CD4-positive, alpha-beta T cell treated with Interleukin-15 for 4 hours (primary cell): ENCODE measurements around the gene TMEM176B.

Experiments used
- DNase-seq: peaks from one replicate; pipeline ENCODE4 v3.0.0-alpha.2; 2020; ENCODE audit warnings: low spot score

Gene TMEM176B

DNA sequence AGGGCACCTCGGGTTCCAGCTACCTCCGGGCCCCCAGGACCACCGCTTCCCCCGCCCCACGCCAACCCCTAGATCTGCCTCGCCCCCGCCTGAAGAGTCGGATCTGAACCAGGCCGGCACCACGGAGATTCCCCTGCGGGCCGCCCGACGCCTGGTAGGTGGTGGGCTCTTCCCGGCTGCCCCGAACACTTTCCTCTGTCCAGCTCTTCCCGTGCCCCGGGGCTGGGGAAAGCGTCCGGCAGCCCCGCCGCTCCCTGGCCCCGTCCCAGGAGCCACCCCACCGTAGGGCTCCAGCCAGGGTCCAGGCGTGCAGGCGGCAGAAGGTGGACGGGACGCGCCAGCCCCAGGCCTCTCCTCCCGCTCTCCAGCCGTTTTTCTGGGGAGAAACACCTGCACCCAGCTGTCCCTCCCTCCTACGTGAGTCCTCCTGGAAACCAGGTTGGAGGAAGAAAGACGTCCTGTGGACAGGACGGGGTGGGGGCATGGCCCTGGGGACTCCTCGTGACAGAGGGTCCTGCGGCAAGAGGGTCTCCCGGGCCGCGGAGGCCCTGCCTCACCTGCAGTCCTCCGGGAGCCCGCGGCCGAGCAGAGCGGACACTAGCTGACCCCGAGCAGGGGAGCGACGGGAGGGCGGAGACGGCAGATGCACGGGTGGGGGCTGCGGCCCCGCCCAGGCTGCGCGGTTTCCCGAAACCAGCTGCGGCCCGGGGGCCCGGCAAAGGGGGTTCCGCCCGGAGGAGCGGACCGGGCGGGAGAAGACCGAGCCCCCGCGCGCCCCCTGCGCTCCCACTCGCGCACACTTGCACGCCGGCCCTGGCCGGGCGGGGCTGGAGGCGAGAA lies at the start of gene TMEM176B:
TMEM176B (minus strand) TSS at position 624 of the 840 bp plus-strand sequence. CDS start 3,795 bp downstream, outside the sequence.
- DNase-seq: no peak

DNA sequence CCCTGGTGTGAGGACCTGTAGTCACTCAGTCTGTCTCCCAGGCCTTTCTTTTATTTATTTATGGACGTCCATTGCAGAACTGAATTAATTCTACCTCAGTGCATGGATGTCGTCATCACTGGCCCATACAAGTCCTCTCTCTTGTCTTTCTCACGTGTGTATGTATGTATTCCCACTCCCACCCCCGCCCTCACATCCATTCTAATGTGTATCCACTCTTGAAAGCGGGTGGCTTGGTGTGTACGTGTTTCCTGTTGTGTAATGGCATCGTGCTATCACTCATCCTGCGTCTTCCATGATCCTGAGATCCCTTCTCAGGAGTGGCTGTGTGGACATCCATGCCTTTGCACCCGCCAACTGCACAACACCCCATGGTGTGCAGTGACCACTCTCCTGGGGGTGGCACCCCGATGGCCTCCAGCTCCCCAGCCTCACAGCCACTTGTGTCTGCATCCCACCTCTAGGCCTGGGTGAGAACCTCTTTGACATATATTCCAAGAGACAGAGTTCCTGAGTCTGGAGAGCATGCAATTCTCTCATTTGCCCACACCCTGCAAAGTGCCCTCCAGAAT lies 49.1 kb upstream of the TMEM176B start:
- DNase-seq: no peak

DNA sequence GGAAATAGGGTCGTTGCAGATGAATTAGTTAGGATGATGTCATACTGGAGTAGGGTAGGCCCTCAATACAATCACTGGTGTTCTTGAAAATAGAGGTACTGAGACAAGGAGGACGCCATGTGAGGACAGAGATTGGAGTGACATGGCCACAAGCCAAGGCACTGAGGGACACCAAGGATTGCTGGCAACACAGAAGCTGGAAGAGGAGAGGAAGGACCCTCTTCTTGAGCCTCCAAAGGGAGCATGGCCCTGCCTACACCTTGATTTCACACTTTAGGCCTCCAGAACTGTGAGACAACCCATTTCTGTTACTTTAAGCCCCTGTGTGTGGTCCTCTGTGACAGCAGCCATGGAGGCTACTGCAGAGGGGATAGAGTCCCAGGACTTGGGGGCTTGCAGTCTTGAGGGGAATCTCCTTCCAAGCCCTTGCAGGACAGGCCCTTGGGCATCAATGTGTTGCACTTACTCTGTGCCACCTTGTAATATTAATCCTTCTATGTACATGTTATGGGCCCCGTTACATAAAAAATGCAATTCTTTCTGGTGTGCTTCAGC lies 48.5 kb upstream of the TMEM176B start:
- no peak for DNase-seq

DNA sequence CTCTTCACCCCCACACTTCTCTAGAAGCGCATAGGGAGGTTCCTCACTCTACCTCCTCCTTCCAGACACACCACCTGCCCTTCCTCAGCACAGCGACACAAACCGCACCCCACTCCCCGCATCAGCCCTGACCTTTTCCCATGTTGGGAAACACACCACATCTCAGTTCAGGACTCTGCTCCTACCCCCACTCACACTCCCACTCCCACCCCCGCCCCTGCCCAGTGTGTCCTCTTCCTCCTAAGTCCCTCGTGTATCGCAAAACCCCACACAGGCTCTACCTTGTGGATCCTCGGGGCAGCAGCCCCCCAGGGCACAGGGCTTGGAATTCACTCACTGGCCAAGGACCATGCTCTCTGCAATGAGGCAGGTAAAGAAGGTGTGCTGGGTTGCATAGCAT lies 47.9 kb upstream of the TMEM176B start:
- DNase-seq: no peak

DNA sequence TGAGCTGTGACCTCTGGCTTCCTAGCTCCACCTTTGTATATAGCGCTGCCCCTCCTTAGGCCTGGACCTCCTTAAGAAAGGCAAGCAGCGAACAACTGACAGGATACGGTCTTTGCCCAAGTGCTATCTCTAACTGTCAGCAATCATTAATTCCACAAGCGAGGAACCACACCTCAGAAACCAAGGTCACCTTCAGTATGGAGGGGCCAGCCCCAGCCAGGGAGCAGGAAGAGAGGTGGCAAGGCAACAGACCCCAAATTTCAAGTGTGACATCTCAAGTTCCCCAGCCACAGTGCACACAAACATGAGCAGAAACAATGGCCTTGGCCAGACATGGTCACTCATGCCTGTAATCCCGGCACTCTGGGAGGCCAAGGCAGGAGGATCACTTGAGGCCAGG lies 47.4 kb upstream of the TMEM176B start:
- DNase-seq: no peak

DNA sequence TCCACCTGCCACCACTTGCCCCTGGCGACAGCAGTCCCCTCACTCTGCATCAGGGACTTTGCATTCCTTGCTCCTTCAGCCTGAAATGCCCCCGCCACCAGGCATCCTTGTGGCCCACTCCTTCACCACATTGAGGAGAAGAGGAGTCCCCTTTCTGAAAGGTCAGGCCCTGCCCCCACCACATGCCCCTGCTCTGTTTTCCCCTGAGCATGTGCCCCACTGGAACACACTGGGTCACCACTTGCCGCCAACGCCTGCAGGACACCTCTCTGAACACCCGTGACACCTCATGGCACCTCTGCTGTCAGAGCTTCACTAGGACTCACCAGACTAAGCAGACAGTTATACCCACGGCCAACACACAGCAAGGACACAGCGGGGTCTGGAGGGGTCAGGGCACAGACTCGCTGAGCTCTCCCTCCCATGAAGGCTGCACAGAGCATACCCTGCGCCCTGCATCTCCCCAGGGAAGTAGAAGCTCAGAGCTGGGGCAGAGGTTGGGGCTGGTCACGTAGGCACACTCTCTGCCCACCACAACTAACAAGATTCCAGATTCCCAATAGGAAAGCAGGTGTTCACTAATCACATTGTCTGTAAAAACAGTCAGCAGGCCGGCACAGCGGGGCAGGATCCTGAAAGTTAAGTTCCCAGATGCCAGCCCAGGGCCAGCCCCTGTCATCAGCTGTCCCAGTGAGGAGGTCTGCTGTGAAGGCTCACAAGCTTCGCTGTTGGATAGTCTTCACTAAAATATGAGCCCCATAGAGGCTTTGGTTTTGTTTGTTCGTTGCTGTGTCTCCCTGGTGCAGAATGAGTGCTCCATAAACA lies 46.3 kb upstream of the TMEM176B start:
- no peak for DNase-seq

DNA sequence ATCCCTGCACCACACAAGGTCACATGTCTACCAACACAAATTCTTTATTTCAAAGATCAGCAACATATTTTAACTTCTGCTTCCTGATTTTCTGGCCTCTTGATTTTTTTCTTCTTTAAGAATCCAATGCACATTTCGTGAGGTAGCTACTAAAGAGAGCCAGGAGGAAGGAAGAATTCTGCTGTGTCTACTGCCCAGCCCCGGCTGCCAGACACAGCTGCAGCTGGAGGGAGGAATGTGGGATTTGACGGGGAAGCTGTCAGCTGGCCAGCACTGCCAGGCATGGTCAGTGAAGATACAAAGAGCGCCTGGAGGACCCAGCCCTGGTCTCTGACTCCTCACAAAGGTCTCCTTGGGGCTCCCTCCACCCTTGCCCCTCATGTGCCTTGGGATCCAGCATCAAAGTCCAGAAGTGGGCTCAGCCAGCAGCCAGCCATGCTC lies 45.3 kb upstream of the TMEM176B start:
- no peak for DNase-seq

DNA sequence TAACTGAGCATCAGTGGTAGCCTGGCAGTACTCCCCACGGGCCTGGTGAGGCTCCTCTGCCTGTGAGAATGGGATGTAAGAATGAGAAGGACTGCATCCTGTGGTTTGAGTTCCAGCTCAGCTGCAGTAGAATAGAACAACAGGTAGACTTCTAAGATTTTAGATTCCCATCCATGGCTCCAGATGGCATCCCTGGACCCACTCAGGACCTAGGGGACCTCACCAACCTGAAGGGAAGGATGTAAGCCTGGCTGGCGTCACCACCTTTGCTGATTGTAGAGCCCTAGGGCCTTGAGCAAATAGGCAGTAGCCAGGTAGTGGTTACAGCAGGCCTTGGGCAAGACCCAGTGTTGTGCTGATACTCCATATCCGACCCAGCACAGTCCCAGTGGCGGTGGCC lies 42.6 kb upstream of the TMEM176B start:
- no peak for DNase-seq

DNA sequence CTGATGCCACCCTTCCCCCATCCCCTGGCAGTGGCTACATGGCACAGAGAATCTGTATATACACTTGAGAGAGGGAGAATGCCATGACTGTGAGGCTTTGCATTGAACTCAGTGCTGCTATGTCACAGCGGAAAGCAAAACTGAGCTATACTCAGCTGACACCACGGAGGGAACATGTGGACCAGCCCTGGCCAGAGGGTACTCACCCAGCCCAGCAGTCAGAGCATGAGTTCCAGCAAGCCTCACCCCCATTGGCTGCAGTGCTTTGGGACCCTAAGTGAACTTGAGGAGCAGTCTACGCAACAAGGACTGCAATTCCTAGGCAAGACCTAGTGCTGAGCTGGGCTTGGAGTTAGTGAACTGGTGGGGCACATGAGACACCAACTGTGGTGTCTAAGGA lies 41.9 kb upstream of the TMEM176B start:
- no peak for DNase-seq

DNA sequence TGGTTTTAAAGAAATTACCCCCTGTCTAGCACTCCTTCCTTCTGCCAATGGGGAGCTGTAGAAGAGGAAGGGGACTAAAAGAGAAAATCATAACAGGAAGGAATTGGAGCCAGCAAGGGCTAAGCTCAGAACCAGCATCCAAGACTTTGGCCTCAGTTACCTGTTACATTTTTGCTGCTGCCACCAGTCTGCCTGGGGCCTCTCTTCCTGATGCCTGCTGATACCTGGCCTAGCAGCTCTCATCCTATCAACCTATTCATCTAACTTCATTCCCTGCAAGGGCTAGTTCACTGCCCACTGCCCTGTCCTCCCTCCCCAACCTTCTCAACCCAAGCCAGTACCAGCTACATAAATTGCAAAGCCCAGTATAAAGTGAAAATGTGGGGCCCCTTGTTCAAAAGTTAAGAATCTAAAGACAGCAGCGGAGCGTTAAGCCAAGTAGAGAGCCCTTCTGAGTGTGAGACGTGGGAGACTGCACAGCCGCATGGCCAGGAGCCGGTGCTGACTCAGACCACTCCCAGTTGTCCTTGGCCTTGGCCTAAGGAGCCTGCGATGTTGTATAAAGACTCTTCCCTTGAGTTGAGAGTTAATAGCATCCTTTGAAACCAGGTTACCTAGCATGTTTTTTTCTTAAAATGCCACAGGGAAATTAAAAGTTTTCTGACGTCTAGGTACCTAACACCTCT lies 38.9 kb upstream of the TMEM176B start:
- DNase-seq: no peak

DNA sequence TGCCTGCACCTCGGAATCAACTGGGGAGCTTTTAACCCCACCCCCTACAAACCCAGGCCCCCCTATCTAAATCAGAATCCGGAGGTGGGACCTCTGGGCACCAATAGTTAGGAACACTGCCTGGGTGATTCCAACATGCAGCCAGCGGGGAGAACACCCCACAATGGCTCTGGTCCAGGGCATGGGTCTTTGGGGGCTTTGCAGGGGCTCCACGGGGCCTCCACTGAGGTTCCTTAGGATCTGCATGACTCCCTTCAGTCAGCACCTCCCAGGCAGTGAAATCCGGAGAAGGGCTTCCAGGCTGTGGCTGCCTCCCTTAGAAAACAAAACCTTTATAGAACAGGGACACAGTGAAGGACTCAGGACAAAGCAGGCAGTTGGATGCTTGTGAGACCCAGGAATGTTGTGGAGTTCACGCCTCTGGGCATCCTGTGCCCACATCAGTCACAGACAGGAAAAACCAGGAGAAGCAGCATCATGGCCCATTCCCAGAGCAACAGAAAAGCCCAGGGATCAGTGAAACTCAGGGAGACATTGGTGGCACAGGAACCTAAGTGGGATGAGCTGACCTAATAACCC lies 35.6 kb upstream of the TMEM176B start:
- DNase-seq: no peak

DNA sequence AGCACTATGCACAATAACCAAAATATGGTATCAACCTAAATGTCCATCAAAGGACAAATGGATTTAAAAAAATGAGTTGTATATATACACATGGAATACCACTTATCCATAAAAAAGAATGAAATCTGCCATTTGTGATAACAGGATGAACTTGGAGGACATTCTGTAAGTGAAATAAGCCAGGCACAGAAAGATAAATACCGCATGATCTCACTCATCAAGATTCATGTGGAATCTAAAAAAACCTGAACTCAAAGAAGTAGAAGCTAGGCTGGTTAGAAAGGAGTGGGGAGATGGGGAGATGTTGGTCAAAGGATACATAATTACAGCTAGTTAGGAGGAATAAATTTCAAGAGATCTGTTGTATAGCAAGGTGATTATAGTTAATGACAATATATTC lies 34.9 kb upstream of the TMEM176B start:
- no peak for DNase-seq

DNA sequence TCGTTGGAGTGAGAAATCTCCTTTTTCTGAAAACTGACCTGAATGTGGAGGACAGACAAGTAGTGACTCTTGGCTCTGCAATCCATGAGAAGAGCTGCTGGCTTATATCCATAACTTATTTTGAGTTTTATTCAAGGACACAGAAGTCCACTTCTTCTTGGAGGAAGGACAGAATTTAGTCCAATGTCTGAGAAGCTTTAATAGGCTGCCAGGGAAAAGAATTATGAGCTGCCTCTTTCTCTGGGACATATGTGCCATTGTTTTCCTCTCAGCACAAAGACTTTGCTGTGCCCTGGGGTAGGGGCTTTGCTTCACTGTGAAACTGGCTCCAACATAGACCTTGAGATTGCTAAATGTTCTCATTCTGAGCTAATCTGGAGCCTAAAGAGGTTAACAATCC lies 31.7 kb upstream of the TMEM176B start:
- no peak for DNase-seq

DNA sequence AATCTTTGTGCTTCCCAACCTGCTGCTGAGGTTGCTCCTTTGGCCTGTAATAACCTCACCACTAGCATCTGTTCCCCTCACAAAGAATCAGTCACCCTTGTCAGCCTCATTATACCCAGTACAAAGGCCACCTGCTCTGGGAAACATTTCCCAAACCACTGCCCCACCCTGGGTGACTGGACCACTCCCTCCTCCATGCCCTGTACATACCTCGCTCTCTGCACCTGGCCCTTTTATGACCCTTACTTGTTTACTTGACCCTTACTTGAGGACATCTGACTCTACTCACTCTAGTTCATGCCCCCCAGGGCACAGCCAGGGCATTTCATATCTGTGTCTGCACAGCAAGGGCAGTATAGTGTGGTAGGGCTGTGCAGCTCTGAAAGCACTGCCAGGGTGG lies 30.8 kb upstream of the TMEM176B start:
- no peak for DNase-seq

DNA sequence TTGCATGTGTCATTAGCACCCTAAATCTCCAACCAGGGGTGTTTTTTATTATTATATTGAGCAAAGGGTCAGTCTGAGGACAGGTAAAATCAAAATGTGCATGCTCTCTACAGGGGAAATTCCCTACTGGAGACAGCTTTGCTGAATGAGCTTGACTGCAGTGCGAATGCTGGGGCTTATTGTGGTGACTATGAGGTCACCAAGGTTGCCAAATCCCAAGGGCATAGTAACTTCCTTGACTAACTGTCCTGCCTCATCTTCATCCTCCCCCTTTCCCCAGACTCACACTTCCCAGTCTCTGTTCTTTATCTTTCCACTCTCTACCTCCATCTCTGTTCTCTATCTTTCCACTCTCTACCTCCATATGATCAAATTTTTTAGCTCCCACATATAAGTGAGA lies 29.3 kb upstream of the TMEM176B start:
- DNase-seq: no peak

DNA sequence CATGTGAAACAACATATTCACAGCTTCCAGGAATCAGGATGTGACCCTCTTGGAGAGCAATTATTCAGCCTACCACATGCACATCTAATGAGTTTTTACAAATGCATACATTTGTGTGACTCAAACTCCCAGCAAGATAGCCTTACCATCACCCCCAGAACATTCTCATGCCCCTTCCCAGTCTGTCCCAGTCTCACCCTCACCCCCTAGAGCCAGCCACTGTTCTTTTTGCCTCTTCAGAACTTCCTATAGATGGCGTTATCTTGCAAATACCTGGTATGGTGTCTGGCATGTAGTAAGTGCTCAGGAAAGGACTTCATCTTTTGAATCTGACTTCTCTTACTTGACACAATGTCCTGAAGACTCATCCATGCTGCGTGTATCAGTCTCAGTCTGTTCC lies 28.2 kb upstream of the TMEM176B start:
- DNase-seq: no peak

DNA sequence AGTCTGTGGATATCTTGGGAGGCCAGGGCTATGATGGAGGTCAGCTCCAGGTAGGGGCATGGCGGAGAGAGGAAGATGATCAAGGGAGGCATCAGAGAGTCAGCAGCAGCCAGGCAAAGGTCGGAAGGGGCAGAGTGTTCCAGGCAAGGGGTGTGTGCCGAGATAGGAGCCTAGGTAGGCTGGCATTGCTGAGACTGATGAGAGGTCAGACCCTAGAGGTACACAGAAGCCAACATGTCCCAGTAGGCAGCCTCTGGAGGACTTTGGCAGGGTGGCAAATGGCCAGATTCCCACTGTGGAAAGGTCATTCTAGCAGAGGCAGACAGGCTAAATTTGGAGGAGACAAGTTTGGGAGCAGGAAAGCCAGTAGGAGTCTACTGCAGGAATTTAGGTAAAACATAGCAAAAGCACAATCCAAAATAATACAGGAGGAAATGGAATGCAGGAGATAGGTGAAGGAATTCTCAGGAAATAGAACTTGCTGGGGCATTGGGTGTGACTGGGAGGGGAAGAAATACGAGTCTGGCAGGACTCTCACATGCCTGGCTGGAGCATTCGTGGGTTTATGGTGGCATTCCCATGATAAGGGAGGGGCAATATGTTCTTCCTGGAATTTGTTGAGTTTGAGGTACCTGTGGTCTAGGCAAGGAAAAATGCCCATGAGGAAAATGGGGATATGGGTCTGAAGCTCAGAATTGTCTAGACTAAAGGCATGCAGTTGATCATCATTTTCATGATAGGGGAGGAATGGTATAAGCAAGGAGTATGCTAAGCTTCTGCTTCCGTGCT lies 26.1 kb upstream of the TMEM176B start:
- no peak for DNase-seq

DNA sequence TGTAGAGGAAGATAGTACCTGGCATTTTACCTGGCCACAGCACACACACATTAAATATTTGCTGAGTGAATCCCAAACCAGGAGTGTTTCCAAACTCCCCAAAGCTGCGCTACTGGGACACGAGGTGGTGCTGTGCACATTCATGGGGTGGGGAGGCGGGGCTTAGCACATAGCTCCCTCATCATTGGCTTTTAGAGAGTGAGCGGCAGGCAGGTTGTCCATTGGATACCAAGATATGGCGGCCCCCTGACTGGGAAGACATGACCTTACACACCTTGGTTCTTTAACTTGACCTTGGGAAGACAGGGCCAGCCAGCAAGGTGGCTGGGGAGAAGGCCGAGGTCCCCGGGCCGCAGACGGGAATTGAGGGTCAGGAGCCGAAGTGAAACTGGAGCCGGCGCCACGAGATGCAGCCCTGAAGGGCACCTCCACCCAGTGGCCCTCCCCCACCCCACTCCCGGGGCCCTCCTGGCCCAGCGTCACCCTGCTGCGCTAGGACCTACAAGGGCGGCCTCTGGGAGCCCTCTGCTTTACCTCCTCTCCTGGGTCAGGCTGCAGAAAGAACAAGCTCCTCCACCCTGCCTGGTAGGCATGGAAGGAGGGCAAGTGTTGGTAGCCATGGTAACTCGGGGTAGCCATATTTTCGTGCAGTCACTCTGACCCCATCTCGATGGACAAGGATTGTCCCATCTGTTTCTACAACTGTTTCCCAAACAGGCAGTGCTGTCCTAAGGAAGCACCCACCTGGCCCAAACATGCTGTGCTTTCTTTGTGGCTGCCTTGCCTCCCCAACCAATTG lies 24.4 kb upstream of the TMEM176B start:
- DNase-seq: no peak

DNA sequence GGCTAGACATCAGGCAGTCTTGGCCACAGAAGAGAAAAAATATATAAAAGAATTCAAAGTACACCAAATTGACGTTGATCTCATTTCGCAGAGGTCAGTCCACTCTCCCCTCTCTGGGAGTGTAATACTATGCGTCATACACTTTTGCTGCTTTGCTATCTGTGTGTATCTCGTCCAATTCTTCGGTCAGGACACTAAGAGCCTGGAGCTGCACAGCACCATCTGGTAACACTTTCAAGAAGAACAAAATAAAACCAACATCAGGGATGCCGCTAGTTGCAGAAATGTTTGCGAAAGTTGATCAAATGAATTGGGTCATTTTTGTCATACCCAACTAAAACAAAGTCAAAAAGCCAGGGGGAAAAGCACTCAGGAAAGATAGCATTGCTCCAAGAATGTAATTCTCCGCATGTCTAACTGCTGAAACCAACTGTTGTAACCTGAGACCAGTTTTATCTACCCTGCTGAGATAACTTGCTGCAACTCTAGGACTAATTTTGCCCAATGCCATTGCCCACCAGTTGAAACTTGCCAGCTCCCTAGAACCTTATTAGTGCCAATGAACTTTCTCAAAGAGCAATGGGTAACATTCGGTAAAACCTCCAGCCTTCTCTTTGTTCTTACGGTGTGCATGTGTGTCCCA lies 23.4 kb upstream of the TMEM176B start:
- DNase-seq: no peak
